K562 (cell line): ENCODE data around the gene CSTPP1. TPM values are rescaled to one million over a fixed set of nuclear protein-coding genes. Genes with fewer than 3 reads are reported as not detected.
A peak's percentile ranks its signal among the peaks of the same experiment; 100 is the strongest.

Source experiments
- AFF4 ChIP-seq: sonication (generic); formaldehyde crosslinking; IDR thresholded peaks from 2 replicates; pipeline ENCODE4 v1.8.0; 2023; ENCODE audit warnings: mild to moderate bottlenecking, missing genetic modification reagents
- BRF1 ChIP-seq: IDR thresholded peaks from 3 replicates; pipeline ENCODE4 v1.6.1; 2011; ENCODE audit warnings: borderline replicate concordance, mild to moderate bottlenecking; ENCODE audit not compliant: insufficient read length; ENCODE audit errors: extremely low read depth
- CCNT2 ChIP-seq: IDR thresholded peaks from 2 replicates; pipeline ENCODE4 v1.6.1; 2011; ENCODE audit warnings: borderline replicate concordance, low read depth, mild to moderate bottlenecking, moderate library complexity, mixed read lengths, low read length; ENCODE audit not compliant: insufficient read length; ENCODE audit errors: extremely low read depth
- FOXA1 ChIP-seq: fragments of 450-650 bp; IDR thresholded peaks from 2 replicates; pipeline ENCODE4 v1.6.1; 2016; ENCODE audit warnings: mild to moderate bottlenecking, borderline replicate concordance
- HDAC2 ChIP-seq: fragments of 450-650 bp; IDR thresholded peaks from 2 replicates; pipeline ENCODE4 v1.6.1; 2016; ENCODE audit warnings: mild to moderate bottlenecking
- HINFP ChIP-seq: fragments of 450-650 bp; conservative IDR thresholded peaks from 2 replicates; pipeline ENCODE4 v1.6.1; 2016; ENCODE audit warnings: missing genetic modification characterization, low read depth, mild to moderate bottlenecking, control low read depth, missing compliant biosample characterization
- KLF16 ChIP-seq: IDR thresholded peaks from 2 replicates; pipeline ENCODE4 v1.6.1; 2016; ENCODE audit warnings: antibody characterized with exemption
- NFIC ChIP-seq: fragments of 450-650 bp; IDR thresholded peaks from 2 replicates; pipeline ENCODE4 v1.6.1; 2017; ENCODE audit warnings: mild to moderate bottlenecking, inconsistent platforms
- NONO ChIP-seq, 2 experiments: fragments of 200-400 bp in 1 of 2; fragments of 450-650 bp in 1 of 2; formaldehyde crosslinking in 1 of 2; IDR thresholded peaks; 2 replicates each; pipeline ENCODE4 v1.6.1; 2017; ENCODE audit warnings: low read depth in 2 of 2, mild to moderate bottlenecking in 2 of 2, moderate library complexity in 2 of 2, low read length in 1 of 2
- NR1H2 ChIP-seq: sonication (generic); formaldehyde crosslinking; IDR thresholded peaks from 2 replicates; pipeline ENCODE4 v1.4.0; 2020; ENCODE audit warnings: mild to moderate bottlenecking, missing genetic modification reagents
- PPARD ChIP-seq: fragments of 250-450 bp; sonication (Bioruptor Pico); IDR thresholded peaks from 2 replicates; pipeline ENCODE4 v1.8.0; 2022; ENCODE audit warnings: inconsistent platforms, mild to moderate bottlenecking, moderate library complexity
- RAD51 ChIP-seq: fragments of 450-650 bp; IDR thresholded peaks from 2 replicates; pipeline ENCODE4 v1.7.1; 2016; ENCODE audit warnings: low read depth, mild to moderate bottlenecking, borderline replicate concordance
- TAF15 ChIP-seq: fragments of 200-400 bp; formaldehyde crosslinking; IDR thresholded peaks from 2 replicates; pipeline ENCODE4 v1.6.1; 2017; ENCODE audit warnings: mild to moderate bottlenecking, low read depth, low read length, moderate library complexity
- TBL1XR1 ChIP-seq, 2 experiments: IDR thresholded peaks; 2 replicates each; pipeline ENCODE4 v1.6.1; 2012; ENCODE audit warnings: improper control_type of control experiment in 2 of 2, low read length in 2 of 2, mild to moderate bottlenecking in 1 of 2
- ZNF121 ChIP-seq: sonication (generic); formaldehyde crosslinking; conservative IDR thresholded peaks from 2 replicates; pipeline ENCODE4 v1.8.0; 2022; ENCODE audit warnings: missing genetic modification reagents
- ZNF274 ChIP-seq: IDR thresholded peaks from 2 replicates; pipeline ENCODE4 v1.6.1; 2011; ENCODE audit warnings: low read depth, mild to moderate bottlenecking, low read length, moderate library complexity, borderline replicate concordance
- ZNF57 ChIP-seq: fragments of 450-650 bp; formaldehyde crosslinking; IDR thresholded peaks from 2 replicates; pipeline ENCODE4 v1.4.0; 2020; ENCODE audit warnings: mild to moderate bottlenecking, moderate library complexity
- ZNF740 ChIP-seq, 3 experiments: fragments of 200-800 bp in 1 of 3; sonication (Bioruptor generic) in 1 of 3; sonication (generic) in 1 of 3; formaldehyde crosslinking in 1 of 3; IDR thresholded peaks; 2 replicates each; pipeline versions ENCODE4 v1.6.1 to v1.8.0; 2016 to 2022; ENCODE audit warnings: mild to moderate bottlenecking in 2 of 3, missing compliant biosample characterization in 2 of 3, missing genetic modification characterization in 2 of 3, missing genetic modification reagents in 1 of 3
- polyA plus RNA-seq, 8 experiments: library from polyadenylated mRNA; depleted of rRNA in 4 of 8; stranded (reverse) in 5 of 8; unstranded in 3 of 8; fragments of >200 nt; fragmentation: Nextera tagmentation in 2 of 8; fragmentation: Illumina TruSeq in 1 of 8; extraction: Ambion mirVana in 2 of 8; extraction: Trizol in 1 of 8; gene quantifications; 2 replicates each; pipeline versions ENCODE4 v1.2.1 to v1.2.3, GENCODE V29; 2011 to 2014; ENCODE audit warnings: inconsistent platforms in 1 of 8, missing spikeins in 1 of 8
- total RNA-seq, 7 experiments: library from RNA; depleted of rRNA in 6 of 7; stranded (reverse); fragments of >200 nt in 6 of 7; fragmentation: Illumina TruSeq in 2 of 7; extraction: Trizol in 2 of 7; gene quantifications; 2 replicates each; pipeline versions ENCODE4 v1.2.1 to v1.2.3, GENCODE V29; 2011 to 2021; ENCODE audit warnings: low replicate concordance in 1 of 7
- TF ChIP-seq, protein P1 (sequence below), 3 experiments: IDR thresholded peaks in 2 of 3; conservative IDR thresholded peaks in 1 of 3; 2 replicates each; pipeline ENCODE4 v1.5.1; 2011 to 2012; ENCODE audit warnings: low read length in 3 of 3, mild to moderate bottlenecking in 3 of 3, control low read depth in 2 of 3, improper control_type of control experiment in 1 of 3, inconsistent platforms in 1 of 3, low read depth in 1 of 3, mixed read lengths in 1 of 3, moderate library complexity in 1 of 3; ENCODE audit not compliant: insufficient read depth in 2 of 3

CSTPP1 gene
- total and polyA plus RNA-seq, 9 of the 15 experiments (the other 6 are each of a cell fraction or from before 2014, with no cell fraction given): 6.5 to 17.8 (median 9.2) TPM

GRCh38 chr11:46889689-46890475 is 46.7 kb upstream of the CSTPP1 start (continued):
- TF ChIP-seq ZNF740 (CRISPR knock-in tag; IDR thresholded peaks at IDR 0.05) (no peak), ZNF740 (tag; IDR thresholded peaks at IDR 0.05) (no peak), NR1H2 (CRISPR knock-in tag) (no peak), BRF1 (no peak), HDAC2 (no peak), FOXA1 (no peak), ZNF121 (CRISPR knock-in tag) (no peak), TAF15 (no peak), ZNF57 (CRISPR knock-in tag) (no peak), TBL1XR1 (IDR thresholded peaks at IDR 0.05; ENCODE audit: low read length in 2 of 2) (peak in 1 of 2 experiments; percentile 33; a peak in 1 of 4 replicates), PPARD (CRISPR knock-in tag) (no peak), AFF4 (CRISPR knock-in tag) (no peak), RAD51 (no peak), NFIC (no peak), KLF16 (0 out of 2 replicates have a peak, but pooled peaks have one; percentile 14), ZNF274 (no peak), HINFP (no peak), CCNT2 (no peak), NONO (IDR thresholded peaks at IDR 0.05; ENCODE audit: low read depth in 2 of 2, low read length in 1 of 2) (no peak)
- TF ChIP-seq, protein P1, sequence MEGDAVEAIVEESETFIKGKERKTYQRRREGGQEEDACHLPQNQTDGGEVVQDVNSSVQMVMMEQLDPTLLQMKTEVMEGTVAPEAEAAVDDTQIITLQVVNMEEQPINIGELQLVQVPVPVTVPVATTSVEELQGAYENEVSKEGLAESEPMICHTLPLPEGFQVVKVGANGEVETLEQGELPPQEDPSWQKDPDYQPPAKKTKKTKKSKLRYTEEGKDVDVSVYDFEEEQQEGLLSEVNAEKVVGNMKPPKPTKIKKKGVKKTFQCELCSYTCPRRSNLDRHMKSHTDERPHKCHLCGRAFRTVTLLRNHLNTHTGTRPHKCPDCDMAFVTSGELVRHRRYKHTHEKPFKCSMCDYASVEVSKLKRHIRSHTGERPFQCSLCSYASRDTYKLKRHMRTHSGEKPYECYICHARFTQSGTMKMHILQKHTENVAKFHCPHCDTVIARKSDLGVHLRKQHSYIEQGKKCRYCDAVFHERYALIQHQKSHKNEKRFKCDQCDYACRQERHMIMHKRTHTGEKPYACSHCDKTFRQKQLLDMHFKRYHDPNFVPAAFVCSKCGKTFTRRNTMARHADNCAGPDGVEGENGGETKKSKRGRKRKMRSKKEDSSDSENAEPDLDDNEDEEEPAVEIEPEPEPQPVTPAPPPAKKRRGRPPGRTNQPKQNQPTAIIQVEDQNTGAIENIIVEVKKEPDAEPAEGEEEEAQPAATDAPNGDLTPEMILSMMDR (IDR thresholded peaks at IDR 0.05 in 2 of 3, conservative IDR thresholded peaks at IDR 0.05 in 1 of 3; ENCODE audit: insufficient read depth in 2 of 3, low read depth in 1 of 3, low read length in 3 of 3): peak; percentile 86 to 97 (median 86)
